Ishikawa (cell line): ENCODE measurements around the gene CUL9.
A peak's percentile ranks its signal among the peaks of the same experiment; 100 is the strongest.

Experiments
- CEBPB ChIP-seq: IDR thresholded peaks from 2 replicates; pipeline ENCODE4 v1.6.1; 2012
- CREB1 ChIP-seq: IDR thresholded peaks from 2 replicates; pipeline ENCODE4 v1.6.1; 2012; ENCODE audit warnings: low read depth
- EGR1 ChIP-seq: IDR thresholded peaks from 2 replicates; pipeline ENCODE4 v1.6.1; 2012
- EP300 ChIP-seq: IDR thresholded peaks from 2 replicates; pipeline ENCODE4 v1.6.1; 2012; ENCODE audit warnings: borderline replicate concordance
- FOXM1 ChIP-seq: IDR thresholded peaks from 2 replicates; pipeline ENCODE4 v1.6.1; 2012; ENCODE audit warnings: low read depth, borderline replicate concordance
- NFIC ChIP-seq: IDR thresholded peaks from 2 replicates; pipeline ENCODE4 v1.6.1; 2012
- RAD21 ChIP-seq: IDR thresholded peaks from 2 replicates; pipeline ENCODE4 v1.6.1; 2012; ENCODE audit warnings: low read depth
- REST ChIP-seq: IDR thresholded peaks from 2 replicates; pipeline ENCODE4 v1.6.1; 2012; ENCODE audit warnings: low read depth, mild to moderate bottlenecking
- TAF1 ChIP-seq: IDR thresholded peaks from 2 replicates; pipeline ENCODE4 v1.6.1; 2012; ENCODE audit warnings: low read depth, mild to moderate bottlenecking
- TCF12 ChIP-seq: IDR thresholded peaks from 2 replicates; pipeline ENCODE4 v1.6.1; 2012; ENCODE audit warnings: low read depth
- TEAD4 ChIP-seq: IDR thresholded peaks from 2 replicates; pipeline ENCODE4 v1.6.1; 2012
- USF1 ChIP-seq: IDR thresholded peaks from 2 replicates; pipeline ENCODE4 v1.6.1; 2012
- YY1 ChIP-seq: IDR thresholded peaks from 2 replicates; pipeline ENCODE4 v1.6.1; 2012; ENCODE audit warnings: low read depth
- ZBTB7A ChIP-seq: IDR thresholded peaks from 2 replicates; pipeline ENCODE4 v1.6.1; 2012; ENCODE audit warnings: low read depth
- TF ChIP-seq, protein P1 (sequence below): IDR thresholded peaks from 2 replicates; pipeline ENCODE4 v1.6.1; 2012

The CUL9 gene

DNA sequence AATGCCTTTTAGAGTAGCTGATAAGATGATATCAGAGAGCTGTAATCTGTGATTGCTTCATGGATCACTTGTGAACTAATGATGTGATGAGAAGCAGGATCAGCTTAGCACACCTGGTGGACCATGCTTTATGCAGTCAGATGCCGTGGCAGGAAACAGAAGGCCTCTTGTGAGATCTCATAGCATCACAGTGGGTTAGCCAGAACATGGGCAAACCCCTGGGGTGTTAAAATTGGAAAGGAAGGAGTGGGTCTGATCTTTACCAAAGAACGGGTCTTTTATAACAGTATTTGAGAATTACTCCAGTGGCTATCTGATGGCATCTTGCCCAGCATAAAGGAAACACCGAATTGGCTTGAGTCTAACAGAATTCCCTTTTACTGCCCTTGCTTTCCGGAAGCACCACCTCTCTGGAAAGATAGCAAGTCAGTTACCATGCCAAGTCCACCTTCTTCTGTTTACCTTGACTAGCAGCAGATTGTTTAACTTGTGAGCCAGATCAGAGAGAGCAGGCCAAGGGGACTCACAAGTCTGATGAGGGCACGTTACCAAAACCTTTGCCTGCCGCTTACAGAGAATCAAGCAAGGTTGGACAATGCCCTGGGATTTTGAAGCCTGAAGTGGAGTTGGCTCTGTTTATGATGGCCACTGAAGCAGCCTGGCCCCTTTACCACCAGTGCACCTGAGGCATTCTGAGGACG, 31.8 kb upstream of the CUL9 start:
- TF ChIP-seq REST, result no peak
- TF ChIP-seq USF1, result no peak
- TF ChIP-seq TCF12, result no peak
- no peak for TF ChIP-seq CEBPB
- TF ChIP-seq RAD21, result no peak
- no peak for TF ChIP-seq ZBTB7A
- TF ChIP-seq, protein P1, sequence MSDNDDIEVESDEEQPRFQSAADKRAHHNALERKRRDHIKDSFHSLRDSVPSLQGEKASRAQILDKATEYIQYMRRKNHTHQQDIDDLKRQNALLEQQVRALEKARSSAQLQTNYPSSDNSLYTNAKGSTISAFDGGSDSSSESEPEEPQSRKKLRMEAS, result no peak
- no peak for TF ChIP-seq EP300
- no peak for TF ChIP-seq EGR1
- TF ChIP-seq TAF1, result no peak
- no peak for TF ChIP-seq TEAD4
- TF ChIP-seq NFIC, result no peak
- TF ChIP-seq CREB1, result no peak

DNA sequence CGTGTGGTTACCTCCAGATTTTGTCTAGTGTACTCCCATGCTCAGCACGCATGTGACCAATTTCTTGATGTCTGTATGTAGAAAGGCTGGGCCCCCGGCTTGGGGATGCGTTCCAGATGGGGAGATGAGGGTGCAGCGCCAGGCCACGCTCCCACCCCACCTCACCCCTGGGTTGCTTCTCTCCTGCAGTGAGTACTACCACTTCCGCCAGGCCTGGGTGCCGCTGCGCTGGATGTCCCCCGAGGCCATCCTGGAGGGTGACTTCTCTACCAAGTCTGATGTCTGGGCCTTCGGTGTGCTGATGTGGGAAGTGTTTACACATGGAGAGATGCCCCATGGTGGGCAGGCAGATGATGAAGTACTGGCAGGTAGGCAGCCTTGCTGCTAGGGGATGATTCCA, 22.4 kb upstream of the CUL9 start:
- no peak for TF ChIP-seq USF1
- no peak for TF ChIP-seq TAF1
- TF ChIP-seq EP300, result no peak
- no peak for TF ChIP-seq CEBPB
- TF ChIP-seq, protein P1, result no peak
- no peak for TF ChIP-seq ZBTB7A
- TF ChIP-seq FOXM1, result no peak
- no peak for TF ChIP-seq TCF12
- no peak for TF ChIP-seq CREB1
- TF ChIP-seq NFIC, result no peak
- no peak for TF ChIP-seq TEAD4
- TF ChIP-seq EGR1, result no peak
- no peak for TF ChIP-seq RAD21
- no peak for TF ChIP-seq YY1

DNA sequence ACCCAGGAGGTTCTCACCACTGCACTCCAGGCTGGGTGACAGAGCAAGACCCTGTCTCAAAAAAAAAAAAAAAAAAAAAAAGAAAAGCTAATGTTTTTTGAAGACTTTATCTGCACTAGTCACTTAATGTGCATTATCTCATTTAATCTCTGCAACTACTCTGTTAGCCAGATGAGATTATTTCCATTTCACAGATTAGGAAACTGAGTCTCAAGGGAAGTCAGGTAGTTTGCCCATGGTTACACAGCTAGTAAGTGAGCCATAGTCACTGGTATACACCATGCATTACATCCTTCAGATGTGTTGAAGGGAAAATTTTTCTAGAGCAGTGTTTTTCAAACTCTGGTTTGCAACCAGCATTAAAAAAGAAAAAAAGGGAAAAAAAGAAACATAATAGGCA, 18.1 kb upstream of the CUL9 start:
- TF ChIP-seq EP300, result no peak
- TF ChIP-seq TEAD4, result no peak
- no peak for TF ChIP-seq YY1
- TF ChIP-seq FOXM1, result no peak
- TF ChIP-seq ZBTB7A, result no peak
- no peak for TF ChIP-seq RAD21
- no peak for TF ChIP-seq TCF12
- TF ChIP-seq REST, result no peak
- TF ChIP-seq TAF1, result no peak
- no peak for TF ChIP-seq USF1
- TF ChIP-seq NFIC, result no peak
- TF ChIP-seq EGR1, result no peak
- no peak for TF ChIP-seq CREB1
- TF ChIP-seq, protein P1, result no peak
- TF ChIP-seq CEBPB, result no peak

DNA sequence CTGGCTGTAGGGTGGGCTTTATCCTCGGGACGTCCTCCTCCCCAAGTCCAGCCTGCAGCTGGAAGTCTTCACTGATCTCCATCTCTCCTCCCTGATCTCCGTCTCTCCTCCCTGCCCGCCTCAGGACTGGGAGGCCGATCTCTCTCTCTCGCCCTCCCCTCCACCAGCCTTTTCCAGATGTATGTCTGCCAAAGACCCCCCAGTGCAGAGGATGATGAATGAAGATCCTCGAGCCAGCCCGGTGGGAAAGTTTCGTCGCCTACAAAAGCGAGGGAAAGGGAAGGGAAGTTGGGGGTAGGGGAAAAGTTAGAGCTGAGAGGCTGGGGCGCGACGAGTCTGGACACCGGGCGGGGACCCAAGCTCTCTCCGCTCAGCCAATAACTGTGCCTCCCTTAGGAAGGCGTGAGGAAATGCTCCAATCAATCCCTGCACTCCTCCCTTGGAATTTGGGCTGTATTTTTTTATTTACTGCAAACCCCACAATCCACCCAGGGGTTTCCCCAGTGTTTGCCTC, 11.5 kb upstream of the CUL9 start:
- TF ChIP-seq EP300 (no peak), ZBTB7A (0 out of 2 replicates have a peak, but pooled peaks have one; percentile 47), YY1 (no peak), TAF1 (no peak), NFIC (no peak), USF1 (no peak), TEAD4 (no peak), CEBPB (no peak)
- TF ChIP-seq, protein P1, result peak; percentile 32; the same call in 1 of the 2 replicates
